ENCODE results near the gene CNGA3. TPM values are rescaled to one million over a fixed set of nuclear protein-coding genes. Genes with fewer than 3 reads are reported as not detected.

CNGA3 gene
- total and polyA plus RNA-seq, 2 experiments from 2014 or later: under 0.01 to 0.30 TPM

GRCh38 chr2:98374958-98375570, 28.8 kb downstream of the CNGA3 start:
- Histone ChIP-seq H3K9me2 (ENCODE audit: insufficient read depth) (no peaks in the 10 kb centered on the region), H2AFZ (no peak overlapping the region), H3F3A (ENCODE audit: insufficient read depth) (no peaks in the 10 kb centered on the region), H3K36me3 (ENCODE audit: low read depth) (no peaks in the 10 kb centered on the region), H4K20me1 (ENCODE audit: insufficient read depth) (no peaks in the 10 kb centered on the region), H3K27me3 (replicated peaks; ENCODE audit: insufficient read depth) (peaks cover 33% of the 10 kb centered on the region), H3K4me3 (no peak overlapping the region), H3K9me3 (ENCODE audit: low read depth) (no peaks in the 10 kb centered on the region), H3K4me1 (ENCODE audit: insufficient read depth) (no peaks in the 10 kb centered on the region), H3K9ac (no peak overlapping the region), H3K79me2 (ENCODE audit: insufficient read depth) (no peaks in the 10 kb centered on the region), H3K27ac (no peak overlapping the region), H3K4me2 (ENCODE audit: unreplicated experiment) (no peak overlapping the region)
- 59 to 61% methylated on average over 11 of the region's 11 CpGs for WGBS, 2 experiments (ENCODE audit: low coverage in 1 of 2, low lambda C conversion rate in 2 of 2, missing lambda C conversion rate in 2 of 2)
- no peak for DNase-seq
- in situ Hi-C loops (cut with MboI): no loop called here
- TF ChIP-seq EZH2 (IDR thresholded peaks at IDR 0.05; ENCODE audit: insufficient read depth, poor library complexity, severe bottlenecking) (no peak), EZH2phosphoT487 (IDR thresholded peaks at IDR 0.05; ENCODE audit: insufficient read depth, low read depth) (no peak)

- WGBS, 2 experiments (ENCODE audit: low coverage in 1 of 2, low lambda C conversion rate in 2 of 2, missing lambda C conversion rate in 2 of 2): 71 to 81% methylated on average over 6 of the region's 6 CpGs
- peaks cover 43% of the 10 kb centered on the region for H3K27me3 ChIP-seq (replicated peaks; ENCODE audit: insufficient read depth)
These were observed 30.1 kb downstream of the CNGA3 start for GRCh38 chr2:98376301-98376910.

GRCh38 chr2:98376996-98377395, 30.7 kb downstream of the CNGA3 start:
- Histone ChIP-seq H3K27me3 (replicated peaks; ENCODE audit: insufficient read depth) (peaks cover 43% of the 10 kb centered on the region), H3K27ac (no peak overlapping the region), H3K36me3 (ENCODE audit: low read depth) (no peaks in the 10 kb centered on the region), H4K20me1 (ENCODE audit: insufficient read depth) (no peaks in the 10 kb centered on the region), H3K4me2 (ENCODE audit: unreplicated experiment) (no peak overlapping the region), H3K9me3 (ENCODE audit: low read depth) (no peaks in the 10 kb centered on the region), H2AFZ (no peak overlapping the region), H3K4me3 (no peak overlapping the region), H3K9ac (no peak overlapping the region), H3F3A (ENCODE audit: insufficient read depth) (no peaks in the 10 kb centered on the region), H3K9me2 (ENCODE audit: insufficient read depth) (no peaks in the 10 kb centered on the region), H3K4me1 (ENCODE audit: insufficient read depth) (no peaks in the 10 kb centered on the region), H3K79me2 (ENCODE audit: insufficient read depth) (no peaks in the 10 kb centered on the region)
- no peak for TF ChIP-seq EZH2 (IDR thresholded peaks at IDR 0.05; ENCODE audit: insufficient read depth, poor library complexity, severe bottlenecking)
- TF ChIP-seq EZH2phosphoT487 (IDR thresholded peaks at IDR 0.05; ENCODE audit: insufficient read depth, low read depth): no peak
- 26 to 27% methylated on average over 8 of the region's 8 CpGs for WGBS, 2 experiments (ENCODE audit: low coverage in 1 of 2, low lambda C conversion rate in 2 of 2, missing lambda C conversion rate in 2 of 2)
- in situ Hi-C loops (cut with MboI): no loop called here
- no peak for DNase-seq

More at GRCh38 chr2:98376301-98376910, 30.1 kb downstream of the CNGA3 start:
- Histone ChIP-seq H3K9me3 (ENCODE audit: low read depth) (no peaks in the 10 kb centered on the region), H3K4me1 (ENCODE audit: insufficient read depth) (no peaks in the 10 kb centered on the region), H3K79me2 (ENCODE audit: insufficient read depth) (no peaks in the 10 kb centered on the region), H3K9ac (no peak overlapping the region), H3K9me2 (ENCODE audit: insufficient read depth) (no peaks in the 10 kb centered on the region), H3K4me2 (ENCODE audit: unreplicated experiment) (no peak overlapping the region), H4K20me1 (ENCODE audit: insufficient read depth) (no peaks in the 10 kb centered on the region), H3K4me3 (no peak overlapping the region), H3K36me3 (ENCODE audit: low read depth) (no peaks in the 10 kb centered on the region), H3F3A (ENCODE audit: insufficient read depth) (no peaks in the 10 kb centered on the region), H2AFZ (no peak overlapping the region), H3K27ac (no peak overlapping the region)
- no peak for DNase-seq
- in situ Hi-C loops (cut with MboI): no loop called here
- TF ChIP-seq EZH2 (IDR thresholded peaks at IDR 0.05; ENCODE audit: insufficient read depth, poor library complexity, severe bottlenecking) (no peak), EZH2phosphoT487 (IDR thresholded peaks at IDR 0.05; ENCODE audit: insufficient read depth, low read depth) (no peak)

GRCh38 chr2:98377544-98377943, 31.3 kb downstream of the CNGA3 start:
- Histone ChIP-seq H3K36me3 (ENCODE audit: low read depth) (no peaks in the 10 kb centered on the region), H3K27me3 (replicated peaks; ENCODE audit: insufficient read depth) (peaks cover 41% of the 10 kb centered on the region)

More at GRCh38 chr2:98377544-98377943, 31.3 kb downstream of the CNGA3 start:
- H3K9me3 ChIP-seq (ENCODE audit: low read depth): no peaks in the 10 kb centered on the region
- H3K27ac ChIP-seq: no peak overlapping the region
- DNase-seq: no peak
- H2AFZ ChIP-seq: no peak overlapping the region
- in situ Hi-C loops (cut with MboI): no loop called here
- no peaks in the 10 kb centered on the region for H3F3A ChIP-seq (ENCODE audit: insufficient read depth)
- no peaks in the 10 kb centered on the region for H3K79me2 ChIP-seq (ENCODE audit: insufficient read depth)
- no peaks in the 10 kb centered on the region for H3K9me2 ChIP-seq (ENCODE audit: insufficient read depth)
- no peak overlapping the region for H3K4me3 ChIP-seq
- H3K4me2 ChIP-seq (ENCODE audit: unreplicated experiment): no peak overlapping the region
- TF ChIP-seq EZH2 (IDR thresholded peaks at IDR 0.05; ENCODE audit: insufficient read depth, poor library complexity, severe bottlenecking) (no peak), EZH2phosphoT487 (IDR thresholded peaks at IDR 0.05; ENCODE audit: insufficient read depth, low read depth) (no peak)
- H3K9ac ChIP-seq: no peak overlapping the region
- WGBS, 2 experiments (ENCODE audit: low coverage in 1 of 2, low lambda C conversion rate in 2 of 2, missing lambda C conversion rate in 2 of 2): 68 to 73% methylated on average over 7 of the region's 7 CpGs
- H3K4me1 ChIP-seq (ENCODE audit: insufficient read depth): no peaks in the 10 kb centered on the region
- H4K20me1 ChIP-seq (ENCODE audit: insufficient read depth): no peaks in the 10 kb centered on the region
